ENCODE results near the gene MAP2K2. TPM values are rescaled to one million over a fixed set of nuclear protein-coding genes. Genes with fewer than 3 reads are reported as not detected.

The MAP2K2 gene
- total and polyA plus RNA-seq, 9 of the 15 experiments (the other 6 are each of a cell fraction or from before 2014, with no cell fraction given): 1.0 to 151 (median 58.3) TPM

- peak; percentile 66 to 86 for TF ChIP-seq MLLT1 (IDR thresholded peaks at IDR 0.05)
- no peak for TF ChIP-seq HNRNPH1 (optimal IDR thresholded peaks at IDR 0.05; ENCODE audit: low read depth, low read length)
- peak; percentile 88 for TF ChIP-seq PKNOX1 (IDR thresholded peaks at IDR 0.05)
- TF ChIP-seq NCOA4 (IDR thresholded peaks at IDR 0.05; ENCODE audit: partially characterized antibody): peak; percentile 88
- TF ChIP-seq PHB2 (IDR thresholded peaks at IDR 0.05; ENCODE audit: low read depth): peak; percentile 42; the same call in 1 of the 2 replicates
- no peak for TF ChIP-seq TBL1XR1 (IDR thresholded peaks at IDR 0.05; ENCODE audit: low read length in 2 of 2)
- peak; percentile 58 for TF ChIP-seq MTA2 (IDR thresholded peaks at IDR 0.05; ENCODE audit: low read depth)
- peak; percentile 22 for TF ChIP-seq POLR2B (IDR thresholded peaks at IDR 0.05; ENCODE audit: low read depth, partially characterized antibody)
- TF ChIP-seq EHMT2 (IDR thresholded peaks at IDR 0.05): peak; percentile 53; the same call in 1 of the 2 replicates
- TF ChIP-seq SMARCA5 (IDR thresholded peaks at IDR 0.05): peak; percentile 38; the same call in 1 of the 2 replicates
- TF ChIP-seq E2F8 (IDR thresholded peaks at IDR 0.05; ENCODE audit: low read depth, partially characterized antibody): no peak
- TF ChIP-seq ARNT (IDR thresholded peaks at IDR 0.05): 0 out of 4 replicates have a peak, but pooled peaks of 1 of the 2 experiments have one; percentile 46
- peak; percentile 47 for TF ChIP-seq PHF20 (IDR thresholded peaks at IDR 0.05; ENCODE audit: partially characterized antibody)
- TF ChIP-seq ARID1B (IDR thresholded peaks at IDR 0.05): 0 out of 2 replicates have a peak, but pooled peaks have one; percentile 16
- TF ChIP-seq ZNF263 (CRISPR knock-in tag; IDR thresholded peaks at IDR 0.05; ENCODE audit: borderline replicate concordance): peak; percentile 98
- TF ChIP-seq LARP7 (IDR thresholded peaks at IDR 0.05): 0 out of 2 replicates have a peak, but pooled peaks have one; percentile 85
- no peak for TF ChIP-seq ZNF511 (CRISPR knock-in tag; IDR thresholded peaks at IDR 0.05)
- 0 out of 2 replicates have a peak, but pooled peaks have one; percentile 34 for TF ChIP-seq MIER1 (IDR thresholded peaks at IDR 0.05; ENCODE audit: low read depth)
- TF ChIP-seq SMARCE1 (IDR thresholded peaks at IDR 0.05): peak; percentile 73; the same call in 1 of the 2 replicates
- no peak for TF ChIP-seq ZNF174 (CRISPR knock-in tag; IDR thresholded peaks at IDR 0.05)
- TF ChIP-seq VEZF1 (CRISPR knock-in tag; IDR thresholded peaks at IDR 0.05): peak; percentile 51; the same call in 1 of the 2 replicates
- TF ChIP-seq DPF2 (IDR thresholded peaks at IDR 0.05): peak; percentile 73
- TF ChIP-seq ARHGAP35 (IDR thresholded peaks at IDR 0.05; ENCODE audit: partially characterized antibody): peak; percentile 41
- no peak for TF ChIP-seq RFX1 (IDR thresholded peaks at IDR 0.05)
Measured at GRCh38 chr19:4081441-4082129, 42.3 kb downstream of the MAP2K2 start (continued).
